WTC11 (cell line): ENCODE measurements around the gene CADM2. TPM values are rescaled to one million over a fixed set of nuclear protein-coding genes. Genes with fewer than 3 reads are reported as not detected.

Source experiments
- ATAC-seq: fragments of 200-7000 bp; cut with Tn5 transposase; 2 replicates; pipeline ENCODE4 v1.10.0; 2021; ENCODE audit warnings: mild to moderate bottlenecking, moderate library complexity
- CTCF ChIA-PET: fragments of 300-600 bp; sonication (Branson Sonifier 250); formaldehyde crosslinking; loops from one replicate; lab custom pipeline; 2021; ENCODE audit warnings: antibody characterized with exemption; lab: Charles Lee
- POLR2A ChIA-PET: fragments of 350-600 bp; sonication (Branson Sonifier 250); formaldehyde crosslinking; loops from one replicate; lab custom pipeline; 2021; ENCODE audit warnings: antibody characterized with exemption; lab: Charles Lee
- DNase-seq: peaks from one replicate; pipeline ENCODE4 v3.0.0; 2021; ENCODE audit warnings: low spot score
- H3K27ac Mint-ChIP-seq: 2 replicates; pipeline ENCODE4 v1.8.0; 2021; ENCODE audit warnings: mixed read lengths
- H3K27me3 Mint-ChIP-seq: 2 replicates; pipeline ENCODE4 v1.8.0; 2021; ENCODE audit warnings: low read depth, mild to moderate bottlenecking, moderate library complexity, mixed read lengths
- H3K36me3 Mint-ChIP-seq: 2 replicates; pipeline ENCODE4 v1.8.0; 2021; ENCODE audit warnings: mixed read lengths
- H3K4me1 Mint-ChIP-seq: 2 replicates; pipeline ENCODE4 v1.8.0; 2022; ENCODE audit warnings: mixed read lengths
- H3K4me3 Mint-ChIP-seq: 2 replicates; pipeline ENCODE4 v1.8.0; 2021; ENCODE audit warnings: mild to moderate bottlenecking, moderate library complexity, mixed read lengths
- H3K9me3 Mint-ChIP-seq: 2 replicates; pipeline ENCODE4 v1.8.0; 2021; ENCODE audit warnings: mixed read lengths
- E2F1 ChIP-seq: sonication (generic); formaldehyde crosslinking; IDR thresholded peaks from 2 replicates; pipeline ENCODE4 v1.8.0; 2022; ENCODE audit warnings: mild to moderate bottlenecking, missing genetic modification reagents
- E2F4 ChIP-seq: sonication (generic); formaldehyde crosslinking; IDR thresholded peaks from 2 replicates; pipeline ENCODE4 v1.8.1; 2022; ENCODE audit warnings: low read depth, mild to moderate bottlenecking, moderate library complexity, missing genetic modification reagents, borderline replicate concordance
- ETV6 ChIP-seq: sonication (generic); formaldehyde crosslinking; IDR thresholded peaks from 2 replicates; pipeline ENCODE4 v1.8.1; 2022; ENCODE audit warnings: mild to moderate bottlenecking, missing genetic modification reagents
- HMGA2 ChIP-seq: fragments of 250-450 bp; sonication (Bioruptor Pico); IDR thresholded peaks from 2 replicates; pipeline ENCODE4 v1.4.0; 2021; ENCODE audit warnings: mild to moderate bottlenecking, moderate library complexity
- JAZF1 ChIP-seq: fragments of 250-450 bp; sonication (Bioruptor Pico); IDR thresholded peaks from 2 replicates; pipeline ENCODE4 v1.9.0; 2021; ENCODE audit warnings: moderate library complexity, mild to moderate bottlenecking, inconsistent platforms
- KAT7 ChIP-seq: sonication (generic); formaldehyde crosslinking; IDR thresholded peaks from 2 replicates; pipeline ENCODE4 v1.8.1; 2023; ENCODE audit warnings: missing genetic modification reagents, mild to moderate bottlenecking, borderline replicate concordance
- MAX ChIP-seq: sonication (generic); formaldehyde crosslinking; IDR thresholded peaks from 2 replicates; pipeline ENCODE4 v1.8.0; 2022; ENCODE audit warnings: mild to moderate bottlenecking, missing genetic modification reagents
- MLX ChIP-seq: sonication (generic); formaldehyde crosslinking; IDR thresholded peaks from 2 replicates; pipeline ENCODE4 v1.8.1; 2023; ENCODE audit warnings: mild to moderate bottlenecking, missing genetic modification reagents, moderate library complexity
- NFATC4 ChIP-seq: fragments of 250-450 bp; sonication (Bioruptor Pico); IDR thresholded peaks from 2 replicates; pipeline ENCODE4 v1.9.0; 2021; ENCODE audit warnings: mild to moderate bottlenecking
- PRDM15 ChIP-seq: sonication (generic); formaldehyde crosslinking; IDR thresholded peaks from 2 replicates; pipeline ENCODE4 v1.8.0; 2022; ENCODE audit warnings: missing genetic modification reagents
- PRRX2 ChIP-seq: fragments of 250-450 bp; sonication (Bioruptor Pico); IDR thresholded peaks from 2 replicates; pipeline ENCODE4 v1.8.0; 2021; ENCODE audit warnings: mild to moderate bottlenecking
- RELA ChIP-seq: sonication (generic); formaldehyde crosslinking; IDR thresholded peaks from 2 replicates; pipeline ENCODE4 v1.8.1; 2022; ENCODE audit warnings: missing genetic modification reagents, mild to moderate bottlenecking, borderline replicate concordance
- SOX15 ChIP-seq: fragments of 250-450 bp; sonication (Bioruptor Pico); IDR thresholded peaks from 2 replicates; pipeline ENCODE4 v1.9.0; 2021; ENCODE audit warnings: mild to moderate bottlenecking
- USF2 ChIP-seq: sonication (generic); formaldehyde crosslinking; IDR thresholded peaks from 2 replicates; pipeline ENCODE4 v1.8.1; 2023; ENCODE audit warnings: mild to moderate bottlenecking, missing genetic modification reagents, moderate library complexity
- ZBTB21 ChIP-seq: sonication (generic); formaldehyde crosslinking; IDR thresholded peaks from 2 replicates; pipeline ENCODE4 v1.8.1; 2023; ENCODE audit warnings: mild to moderate bottlenecking, missing genetic modification reagents, borderline replicate concordance
- ZNF219 ChIP-seq: sonication (generic); formaldehyde crosslinking; IDR thresholded peaks from 2 replicates; pipeline ENCODE4 v1.8.0; 2023; ENCODE audit warnings: missing genetic modification reagents, mild to moderate bottlenecking, borderline replicate concordance
- ZNF532 ChIP-seq: fragments of 250-450 bp; sonication (Bioruptor Pico); IDR thresholded peaks from 2 replicates; pipeline ENCODE4 v1.9.0; 2021; ENCODE audit warnings: mild to moderate bottlenecking, borderline replicate concordance
- ZSCAN18 ChIP-seq: fragments of 250-450 bp; sonication (Bioruptor Pico); IDR thresholded peaks from 2 replicates; pipeline ENCODE4 v2.1.2; 2022; ENCODE audit warnings: mild to moderate bottlenecking, moderate library complexity
- total RNA-seq: library from RNA; stranded (reverse); gene quantifications from 3 replicates; pipeline ENCODE4 v1.2.3, GENCODE V29; 2021

Gene CADM2
- total RNA-seq, 1 experiment from 2014 or later: 18.8 TPM

- CTCF ChIA-PET: no interaction called here
- ATAC-seq (no peak), DNase-seq (no peak)
- Mint-ChIP-seq H3K4me1 (peaks cover 6% of the 10 kb centered on the region), H3K27ac (no peak overlapping the region), H3K36me3 (no peaks in the 10 kb centered on the region), H3K9me3 (peaks cover 4% of the 10 kb centered on the region; the same call in 1 of the 2 replicates), H3K27me3 (peaks cover 5% of the 10 kb centered on the region), H3K4me3 (no peak overlapping the region)
- POLR2A ChIA-PET: no interaction called here
- TF ChIP-seq MLX (CRISPR knock-in tag) (no peak), SOX15 (CRISPR knock-in tag) (no peak), MAX (CRISPR knock-in tag) (no peak), JAZF1 (CRISPR knock-in tag) (no peak)
These were observed 888.2 kb downstream of the CADM2 start for GRCh38 chr3:85846940-85847339.

- Mint-ChIP-seq H3K4me3 (no peak overlapping the region), H3K27me3 (peaks cover 5% of the 10 kb centered on the region), H3K27ac (no peak overlapping the region), H3K36me3 (no peaks in the 10 kb centered on the region), H3K4me1 (peaks cover 6% of the 10 kb centered on the region), H3K9me3 (peaks cover 10% of the 10 kb centered on the region; the same call in 1 of the 2 replicates)
- ATAC-seq (no peak), DNase-seq (no peak)
- TF ChIP-seq ZNF532 (no peak), ZNF219 (CRISPR knock-in tag) (no peak), HMGA2 (CRISPR knock-in tag) (no peak), KAT7 (CRISPR knock-in tag) (no peak), ZSCAN18 (CRISPR knock-in tag) (no peak), MAX (CRISPR knock-in tag) (no peak), PRDM15 (CRISPR knock-in tag) (no peak)
- ChIA-PET CTCF (no interaction called here), POLR2A (no interaction called here)
These were observed 892.3 kb downstream of the CADM2 start for GRCh38 chr3:85851071-85851470.

GRCh38 chr3:85853805-85854204 is 895.0 kb downstream of the CADM2 start:
- H3K27ac Mint-ChIP-seq: no peak overlapping the region
- no peak overlapping the region for H3K4me3 Mint-ChIP-seq
- H3K27me3 Mint-ChIP-seq: peaks cover 5% of the 10 kb centered on the region
- no peaks in the 10 kb centered on the region for H3K36me3 Mint-ChIP-seq
- peaks cover 6% of the 10 kb centered on the region for H3K4me1 Mint-ChIP-seq
- no peak for DNase-seq
- POLR2A ChIA-PET: no interaction called here
- ATAC-seq: no peak
- peaks cover 10% of the 10 kb centered on the region; the same call in 1 of the 2 replicates for H3K9me3 Mint-ChIP-seq
- CTCF ChIA-PET: no interaction called here
- TF ChIP-seq NFATC4 (CRISPR knock-in tag) (no peak), RELA (CRISPR knock-in tag) (no peak), PRRX2 (no peak), E2F4 (CRISPR knock-in tag) (no peak), ZBTB21 (no peak), USF2 (CRISPR knock-in tag) (no peak), ETV6 (CRISPR knock-in tag) (no peak), E2F1 (no peak)
